Measurements from ENCODE around the gene MAPK8.
A peak's percentile ranks its signal among the peaks of the same experiment; 100 is the strongest.

MAPK8 gene

DNA sequence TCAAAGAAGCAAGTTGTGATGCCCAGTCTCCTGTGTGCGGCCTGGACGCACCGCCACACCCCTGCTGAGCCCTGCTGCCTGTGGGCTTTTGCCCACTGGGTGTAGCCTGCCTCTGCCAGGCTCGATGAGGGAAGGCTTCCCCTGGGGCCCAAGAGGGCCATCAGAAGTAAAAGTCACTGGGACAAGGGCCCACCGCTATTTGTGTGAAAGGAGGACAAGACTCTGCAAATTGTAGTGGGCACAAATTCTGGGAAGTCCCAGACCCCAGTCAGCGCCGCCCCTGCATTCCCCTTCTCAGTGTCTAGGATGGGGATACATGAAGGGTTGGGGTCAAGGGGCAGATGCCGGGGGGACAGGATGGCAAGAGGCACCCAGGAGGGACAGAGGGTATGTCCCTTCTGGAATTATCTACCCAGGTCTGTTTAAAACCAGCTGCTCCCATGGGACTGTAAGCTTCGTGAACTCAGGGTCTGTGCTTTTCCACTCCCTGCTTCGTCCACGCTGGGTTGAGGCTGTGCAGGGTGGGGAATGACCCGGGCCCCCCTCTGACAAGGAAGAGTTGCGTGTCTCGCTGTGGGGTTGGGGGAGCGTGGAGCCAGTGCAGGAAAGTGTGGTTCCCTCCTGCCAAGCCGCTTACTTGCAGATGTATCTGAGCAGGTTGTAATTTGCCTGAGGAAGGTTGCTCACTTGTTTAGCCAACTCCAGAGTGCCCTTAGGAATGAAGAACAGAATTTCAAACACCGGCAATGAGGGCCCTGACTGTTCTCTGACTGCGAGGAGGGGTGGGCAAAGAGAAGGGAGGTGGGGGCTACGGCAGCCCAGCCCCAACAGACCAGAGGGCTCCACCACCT is 147.2 kb downstream of the MAPK8 start:
- H3K27me3 ChIP-seq, result no peaks in the 10 kb centered on the region
- H3K4me1 ChIP-seq (ENCODE audit: control insufficient read depth in 1 of 2, insufficient read depth in 1 of 2, low read depth in 1 of 2, low read length in 1 of 2), result peaks cover 9 to 16% of the 10 kb centered on the region in 2 experiments
- no peaks in the 10 kb centered on the region for H3K9me3 ChIP-seq
- no peaks in the 10 kb centered on the region for H3K36me3 ChIP-seq
- H3K4me3 ChIP-seq (ENCODE audit: low read depth in 1 of 2, low read length in 1 of 2), result no peak overlapping the region
- no peak overlapping the region for H3K27ac ChIP-seq
- TF ChIP-seq, protein P1, sequence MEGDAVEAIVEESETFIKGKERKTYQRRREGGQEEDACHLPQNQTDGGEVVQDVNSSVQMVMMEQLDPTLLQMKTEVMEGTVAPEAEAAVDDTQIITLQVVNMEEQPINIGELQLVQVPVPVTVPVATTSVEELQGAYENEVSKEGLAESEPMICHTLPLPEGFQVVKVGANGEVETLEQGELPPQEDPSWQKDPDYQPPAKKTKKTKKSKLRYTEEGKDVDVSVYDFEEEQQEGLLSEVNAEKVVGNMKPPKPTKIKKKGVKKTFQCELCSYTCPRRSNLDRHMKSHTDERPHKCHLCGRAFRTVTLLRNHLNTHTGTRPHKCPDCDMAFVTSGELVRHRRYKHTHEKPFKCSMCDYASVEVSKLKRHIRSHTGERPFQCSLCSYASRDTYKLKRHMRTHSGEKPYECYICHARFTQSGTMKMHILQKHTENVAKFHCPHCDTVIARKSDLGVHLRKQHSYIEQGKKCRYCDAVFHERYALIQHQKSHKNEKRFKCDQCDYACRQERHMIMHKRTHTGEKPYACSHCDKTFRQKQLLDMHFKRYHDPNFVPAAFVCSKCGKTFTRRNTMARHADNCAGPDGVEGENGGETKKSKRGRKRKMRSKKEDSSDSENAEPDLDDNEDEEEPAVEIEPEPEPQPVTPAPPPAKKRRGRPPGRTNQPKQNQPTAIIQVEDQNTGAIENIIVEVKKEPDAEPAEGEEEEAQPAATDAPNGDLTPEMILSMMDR (IDR thresholded peaks at IDR 0.05), result no peak

DNA sequence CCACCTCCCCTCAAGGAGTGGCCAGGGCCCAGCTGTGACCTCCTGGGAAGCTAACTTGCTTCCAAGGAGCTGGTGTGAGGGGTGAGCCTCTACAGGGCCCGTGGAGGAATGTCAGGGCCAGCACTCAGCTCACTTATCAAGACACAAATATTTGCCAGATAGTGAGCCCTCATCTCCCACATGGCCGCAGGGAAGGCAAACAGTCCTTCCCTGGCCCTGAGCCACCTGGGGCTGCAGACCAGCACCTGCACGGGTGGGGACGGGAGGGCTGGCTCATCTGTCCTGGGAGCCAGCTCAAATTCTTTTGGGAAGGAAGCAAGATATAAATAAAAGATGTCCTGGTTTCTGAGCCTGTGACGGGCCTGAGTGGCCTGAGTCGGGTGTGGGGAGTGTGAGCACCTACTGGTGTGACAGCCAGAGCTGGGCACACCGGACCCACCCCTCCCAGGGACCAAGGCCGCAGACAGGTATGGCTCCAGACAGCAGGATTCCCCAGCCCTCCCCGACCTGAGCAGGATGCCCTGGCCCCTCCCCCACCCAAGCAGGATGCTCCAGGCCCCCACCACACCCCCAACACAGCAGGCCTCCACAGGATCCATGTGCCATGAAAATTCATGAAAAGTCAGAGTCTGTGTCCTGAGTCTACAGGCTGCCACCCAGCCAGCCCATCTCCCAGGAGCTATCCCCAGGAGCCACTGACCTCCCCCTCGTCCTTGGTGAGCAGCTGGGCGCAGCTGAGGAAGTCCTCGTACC is 148.0 kb downstream of the MAPK8 start:
- no peak overlapping the region for H3K27ac ChIP-seq
- no peaks in the 10 kb centered on the region for H3K9me3 ChIP-seq
- no peaks in the 10 kb centered on the region for H3K27me3 ChIP-seq
- no peak overlapping the region for H3K4me3 ChIP-seq (ENCODE audit: low read depth in 1 of 2, low read length in 1 of 2)
- no peaks in the 10 kb centered on the region for H3K36me3 ChIP-seq
- TF ChIP-seq, protein P1 (IDR thresholded peaks at IDR 0.05), result no peak
- peaks cover 9 to 16% of the 10 kb centered on the region in 2 experiments for H3K4me1 ChIP-seq (ENCODE audit: control insufficient read depth in 1 of 2, insufficient read depth in 1 of 2, low read depth in 1 of 2, low read length in 1 of 2)

DNA sequence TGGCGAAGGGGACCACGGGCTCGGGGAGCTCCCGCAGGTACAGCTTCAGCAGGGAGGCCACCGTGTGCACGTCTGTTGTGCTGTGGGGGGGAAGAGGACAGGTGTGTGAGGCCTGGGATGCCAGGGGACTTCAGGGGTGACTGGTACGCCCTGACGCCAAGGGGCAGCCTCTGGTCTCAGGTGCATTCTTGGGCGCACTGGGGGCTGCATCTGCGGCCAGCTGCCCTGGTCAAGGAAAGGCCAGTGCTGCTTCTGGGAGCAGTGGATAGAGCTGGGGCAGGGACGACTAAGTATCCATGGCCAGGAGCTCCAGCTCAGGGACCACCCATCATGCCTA is 148.5 kb downstream of the MAPK8 start:
- Histone ChIP-seq H3K27me3 (no peaks in the 10 kb centered on the region), H3K4me3 (ENCODE audit: low read depth in 1 of 2, low read length in 1 of 2) (no peak overlapping the region), H3K9me3 (no peaks in the 10 kb centered on the region), H3K4me1 (ENCODE audit: control insufficient read depth in 1 of 2, insufficient read depth in 1 of 2, low read depth in 1 of 2, low read length in 1 of 2) (peaks cover 9 to 16% of the 10 kb centered on the region in 2 experiments), H3K27ac (no peak overlapping the region), H3K36me3 (no peaks in the 10 kb centered on the region)
- TF ChIP-seq, protein P1 (IDR thresholded peaks at IDR 0.05), result no peak

DNA sequence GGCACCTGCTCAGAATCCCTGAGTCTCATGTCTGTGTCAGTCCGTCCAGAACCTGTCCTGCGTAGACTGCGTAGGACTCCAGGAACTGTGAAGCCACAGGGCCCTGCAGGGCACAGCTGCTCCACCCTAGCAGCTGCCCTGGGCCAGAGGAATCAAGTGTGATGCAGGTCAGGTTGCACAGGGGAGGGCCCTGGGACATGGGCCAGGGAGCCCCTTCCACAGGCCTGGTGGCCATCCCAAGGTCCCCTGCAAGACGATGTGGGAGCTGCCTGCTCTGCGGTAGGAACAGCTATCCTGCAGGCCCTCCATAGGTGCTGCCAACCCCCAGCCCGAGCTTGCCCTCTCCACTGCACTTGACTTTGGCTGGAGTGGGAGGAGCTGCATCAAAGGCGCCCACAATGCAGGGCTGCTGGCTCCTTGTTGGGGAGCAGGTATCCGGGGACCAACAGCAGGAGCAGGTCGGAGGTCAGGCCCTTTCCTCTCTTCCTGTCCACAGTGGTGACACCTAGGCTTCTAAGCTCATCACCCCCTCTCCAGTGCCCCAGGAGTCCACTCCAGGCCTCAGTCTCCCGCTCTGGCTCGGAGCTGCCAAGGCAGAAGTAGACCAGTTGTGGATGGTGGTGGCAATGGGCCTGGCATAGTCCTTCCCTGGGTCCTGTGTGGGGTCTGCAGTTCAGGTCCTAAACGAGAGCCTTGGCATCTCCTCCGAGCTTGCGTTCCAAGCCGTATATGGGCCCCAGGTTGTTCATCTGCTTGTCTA is 149.1 kb downstream of the MAPK8 start:
- Histone ChIP-seq H3K27me3 (no peaks in the 10 kb centered on the region), H3K36me3 (no peaks in the 10 kb centered on the region), H3K4me3 (ENCODE audit: low read depth in 1 of 2, low read length in 1 of 2) (no peak overlapping the region), H3K9me3 (no peaks in the 10 kb centered on the region), H3K4me1 (ENCODE audit: control insufficient read depth in 1 of 2, insufficient read depth in 1 of 2, low read depth in 1 of 2, low read length in 1 of 2) (peaks cover 9 to 16% of the 10 kb centered on the region in 2 experiments), H3K27ac (no peak overlapping the region)
- TF ChIP-seq, protein P1 (IDR thresholded peaks at IDR 0.05), result no peak

DNA sequence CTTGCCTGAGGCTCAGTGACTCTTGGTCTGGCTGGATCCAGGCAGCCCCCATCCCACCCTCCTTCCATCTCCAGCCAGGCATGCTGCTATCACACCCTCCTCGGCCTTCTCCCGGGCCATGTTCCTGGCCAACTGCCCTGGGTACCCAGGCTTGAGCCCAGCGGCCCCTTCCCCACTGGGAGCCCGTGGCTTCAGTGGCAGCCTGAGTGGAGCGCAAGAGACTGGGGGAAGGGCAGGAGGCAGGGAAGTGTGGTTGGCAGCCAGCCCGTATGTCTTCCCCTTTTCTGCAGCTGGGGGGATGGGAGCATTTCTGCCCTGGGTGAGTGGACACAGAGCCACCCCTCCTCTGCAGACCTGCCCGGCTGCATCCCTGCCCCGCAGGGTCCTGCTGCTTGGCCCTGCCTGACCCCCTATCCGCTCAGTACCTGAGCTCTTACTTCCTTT is 149.9 kb downstream of the MAPK8 start:
- no peaks in the 10 kb centered on the region for H3K27me3 ChIP-seq
- peak overlapping the region; percentile 23 for H3K27ac ChIP-seq
- TF ChIP-seq, protein P1 (IDR thresholded peaks at IDR 0.05), result no peak
- peaks cover 9 to 16% of the 10 kb centered on the region in 2 experiments for H3K4me1 ChIP-seq (ENCODE audit: control insufficient read depth in 1 of 2, insufficient read depth in 1 of 2, low read depth in 1 of 2, low read length in 1 of 2)
- H3K36me3 ChIP-seq, result no peaks in the 10 kb centered on the region
- H3K9me3 ChIP-seq, result no peaks in the 10 kb centered on the region
- peak overlapping the region; percentile 5 to 53 for H3K4me3 ChIP-seq (ENCODE audit: low read depth in 1 of 2, low read length in 1 of 2)
